ENCODE results near the gene SAMM50. TPM values are rescaled to one million over a fixed set of nuclear protein-coding genes. Genes with fewer than 3 reads are reported as not detected.

Gene SAMM50
- total and polyA plus RNA-seq, 10 of the 15 experiments (the other 5 are each of a cell fraction or from before 2014, with no cell fraction given), result 38.2 to 126 (median 62.4) TPM

DNA sequence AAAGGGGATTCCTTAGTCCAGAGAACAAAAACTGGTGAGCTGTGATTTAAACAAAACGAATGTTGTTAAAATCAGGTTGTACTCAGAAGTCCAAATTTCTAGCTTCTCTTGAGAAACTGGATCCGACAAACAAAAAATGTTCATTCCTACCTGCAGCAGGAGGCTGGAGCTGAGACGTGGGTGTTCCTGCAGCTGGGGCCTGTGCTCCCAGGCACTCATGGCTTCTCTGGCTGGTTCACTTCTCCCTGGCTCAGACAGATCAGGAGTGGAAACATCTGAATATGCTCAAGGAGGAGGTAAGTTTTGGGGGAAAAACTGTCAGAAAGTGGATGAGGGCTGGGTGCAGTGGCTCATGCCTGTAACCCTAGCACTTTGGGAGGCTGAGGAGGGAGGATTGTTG lies 44.1 kb downstream of the SAMM50 start:
- no TSS peak for BruUV-seq (replicated peaks)
- Histone ChIP-seq H3K36me3 (ENCODE audit: control insufficient read depth in 2 of 2, insufficient read depth in 2 of 2, low read length in 1 of 2) (peaks cover 7 to 11% of the 10 kb centered on the region in 2 experiments; a peak in 3 of 4 replicates), H3K27ac (ENCODE audit: control insufficient read depth, insufficient read depth) (no peak overlapping the region), H3K9me3 (replicated peaks; ENCODE audit: control insufficient read depth, insufficient read depth, low read length) (no peaks in the 10 kb centered on the region), H3K9ac (ENCODE audit: control insufficient read depth, insufficient read depth, low read length) (no peak overlapping the region), H3K27me3 (replicated peaks in 1 of 2; ENCODE audit: control insufficient read depth in 2 of 2, insufficient read depth in 2 of 2, low read length in 1 of 2) (no peaks in the 10 kb centered on the region), H3K79me2 (ENCODE audit: control insufficient read depth, insufficient read depth, low read length) (peaks cover 4% of the 10 kb centered on the region), H4K20me1 (ENCODE audit: control insufficient read depth, insufficient read depth) (no peaks in the 10 kb centered on the region), H3K4me3 (no peak overlapping the region), H3K4me2 (ENCODE audit: control insufficient read depth, insufficient read depth) (no peak overlapping the region), H3K4me1 (ENCODE audit: control insufficient read depth, insufficient read depth, low read length) (peaks cover 15% of the 10 kb centered on the region), H2AFZ (ENCODE audit: control insufficient read depth, low read depth, low read length) (no peak overlapping the region)
- ATAC-seq (no peak), DNase-seq (ENCODE audit: low read depth, low spot score) (no peak), FAIRE-seq (no peak)
- ChIA-PET CTCF (interaction anchor here (0.6 to 11.6 kb wide), 6 partner anchors 9 to 311 kb away, joined by 3 to 499 read pairs (median 3); partner anchors contain the start of gene PARVG), POLR2A (interaction anchor here (1.4 kb wide), 1 partner anchor 69 kb away, joined by 4 read pairs; no protein-coding TSS in a partner anchor), RAD21 (ENCODE audit: unreplicated experiment) (interaction anchor here (0.5 to 2.6 kb wide), 2 partner anchors 20 to 86 kb away, joined by 3 to 13 read pairs; no protein-coding TSS in a partner anchor), SMC1A (ENCODE audit: uncharacterized antibody, unreplicated experiment) (no interaction called here)
- intact Hi-C loops (cut with micrococcal nuclease; ENCODE audit: unreplicated experiment), result no loop called here
- TF ChIP-seq TBL1XR1 (IDR thresholded peaks at IDR 0.05; ENCODE audit: low read depth, low read length) (no peak), JUNB (IDR thresholded peaks at IDR 0.05) (no peak), NRF1 (conservative IDR thresholded peaks at IDR 0.05; ENCODE audit: low read depth, low read length) (no peak), ZNF207 (IDR thresholded peaks at IDR 0.05; ENCODE audit: borderline replicate concordance) (no peak), SUZ12 (IDR thresholded peaks at IDR 0.05; ENCODE audit: unreplicated experiment) (no peak), CREM (IDR thresholded peaks at IDR 0.05; ENCODE audit: low read depth) (no peak), TCF12 (IDR thresholded peaks at IDR 0.05; ENCODE audit: low read depth, low read length) (no peak), CHD1 (IDR thresholded peaks at IDR 0.05; ENCODE audit: low read depth, low read length) (no peak)
- TF ChIP-seq, protein P1, sequence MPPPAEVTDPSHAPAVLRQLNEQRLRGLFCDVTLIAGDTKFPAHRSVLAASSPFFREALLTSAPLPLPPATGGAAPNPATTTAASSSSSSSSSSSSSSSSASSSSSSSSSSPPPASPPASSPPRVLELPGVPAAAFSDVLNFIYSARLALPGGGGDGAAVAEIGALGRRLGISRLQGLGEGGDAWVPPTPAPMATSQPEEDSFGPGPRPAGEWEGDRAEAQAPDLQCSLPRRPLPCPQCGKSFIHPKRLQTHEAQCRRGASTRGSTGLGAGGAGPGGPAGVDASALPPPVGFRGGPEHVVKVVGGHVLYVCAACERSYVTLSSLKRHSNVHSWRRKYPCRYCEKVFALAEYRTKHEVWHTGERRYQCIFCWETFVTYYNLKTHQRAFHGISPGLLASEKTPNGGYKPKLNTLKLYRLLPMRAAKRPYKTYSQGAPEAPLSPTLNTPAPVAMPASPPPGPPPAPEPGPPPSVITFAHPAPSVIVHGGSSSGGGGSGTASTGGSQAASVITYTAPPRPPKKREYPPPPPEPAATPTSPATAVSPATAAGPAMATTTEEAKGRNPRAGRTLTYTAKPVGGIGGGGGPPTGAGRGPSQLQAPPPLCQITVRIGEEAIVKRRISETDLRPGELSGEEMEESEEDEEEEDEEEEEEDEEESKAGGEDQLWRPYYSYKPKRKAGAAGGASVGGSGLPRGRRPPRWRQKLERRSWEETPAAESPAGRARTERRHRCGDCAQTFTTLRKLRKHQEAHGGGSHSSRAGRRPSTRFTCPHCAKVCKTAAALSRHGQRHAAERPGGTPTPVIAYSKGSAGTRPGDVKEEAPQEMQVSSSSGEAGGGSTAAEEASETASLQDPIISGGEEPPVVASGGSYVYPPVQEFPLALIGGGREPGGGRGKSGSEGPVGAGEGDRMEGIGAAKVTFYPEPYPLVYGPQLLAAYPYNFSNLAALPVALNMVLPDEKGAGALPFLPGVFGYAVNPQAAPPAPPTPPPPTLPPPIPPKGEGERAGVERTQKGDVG (CRISPR knock-in tag; IDR thresholded peaks at IDR 0.05), result no peak
- TF ChIP-seq, protein P2, sequence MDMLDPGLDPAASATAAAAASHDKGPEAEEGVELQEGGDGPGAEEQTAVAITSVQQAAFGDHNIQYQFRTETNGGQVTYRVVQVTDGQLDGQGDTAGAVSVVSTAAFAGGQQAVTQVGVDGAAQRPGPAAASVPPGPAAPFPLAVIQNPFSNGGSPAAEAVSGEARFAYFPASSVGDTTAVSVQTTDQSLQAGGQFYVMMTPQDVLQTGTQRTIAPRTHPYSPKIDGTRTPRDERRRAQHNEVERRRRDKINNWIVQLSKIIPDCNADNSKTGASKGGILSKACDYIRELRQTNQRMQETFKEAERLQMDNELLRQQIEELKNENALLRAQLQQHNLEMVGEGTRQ (IDR thresholded peaks at IDR 0.05; ENCODE audit: borderline replicate concordance, low read depth, low read length), result no peak
- TF ChIP-seq, protein P3, sequence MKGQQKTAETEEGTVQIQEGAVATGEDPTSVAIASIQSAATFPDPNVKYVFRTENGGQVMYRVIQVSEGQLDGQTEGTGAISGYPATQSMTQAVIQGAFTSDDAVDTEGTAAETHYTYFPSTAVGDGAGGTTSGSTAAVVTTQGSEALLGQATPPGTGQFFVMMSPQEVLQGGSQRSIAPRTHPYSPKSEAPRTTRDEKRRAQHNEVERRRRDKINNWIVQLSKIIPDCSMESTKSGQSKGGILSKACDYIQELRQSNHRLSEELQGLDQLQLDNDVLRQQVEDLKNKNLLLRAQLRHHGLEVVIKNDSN (IDR thresholded peaks at IDR 0.05; ENCODE audit: borderline replicate concordance, extremely low read length, insufficient read depth, low read depth, low read length), result no peak
- TF ChIP-seq, protein P4, sequence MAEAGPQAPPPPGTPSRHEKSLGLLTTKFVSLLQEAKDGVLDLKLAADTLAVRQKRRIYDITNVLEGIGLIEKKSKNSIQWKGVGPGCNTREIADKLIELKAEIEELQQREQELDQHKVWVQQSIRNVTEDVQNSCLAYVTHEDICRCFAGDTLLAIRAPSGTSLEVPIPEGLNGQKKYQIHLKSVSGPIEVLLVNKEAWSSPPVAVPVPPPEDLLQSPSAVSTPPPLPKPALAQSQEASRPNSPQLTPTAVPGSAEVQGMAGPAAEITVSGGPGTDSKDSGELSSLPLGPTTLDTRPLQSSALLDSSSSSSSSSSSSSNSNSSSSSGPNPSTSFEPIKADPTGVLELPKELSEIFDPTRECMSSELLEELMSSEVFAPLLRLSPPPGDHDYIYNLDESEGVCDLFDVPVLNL (IDR thresholded peaks at IDR 0.05; ENCODE audit: low read depth, low read length), result no peak
- TF ChIP-seq, protein P5, sequence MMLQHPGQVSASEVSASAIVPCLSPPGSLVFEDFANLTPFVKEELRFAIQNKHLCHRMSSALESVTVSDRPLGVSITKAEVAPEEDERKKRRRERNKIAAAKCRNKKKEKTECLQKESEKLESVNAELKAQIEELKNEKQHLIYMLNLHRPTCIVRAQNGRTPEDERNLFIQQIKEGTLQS (IDR thresholded peaks at IDR 0.05; ENCODE audit: borderline replicate concordance, extremely low read depth, low read depth, low read length), result no peak
- in situ Hi-C loops (cut with MboI), result loop anchor here (5.0 kb wide), 2 partner anchors 88 to 623 kb away; no protein-coding TSS in a partner anchor
- WGBS (ENCODE audit: insufficient coverage, insufficient replicate concordance, low lambda C conversion rate, missing lambda C conversion rate), result 80% methylated on average over 3 of the region's 3 CpGs

All from GM12878 (cell line).